ENCODE data around the gene EFNA1.

DNA sequence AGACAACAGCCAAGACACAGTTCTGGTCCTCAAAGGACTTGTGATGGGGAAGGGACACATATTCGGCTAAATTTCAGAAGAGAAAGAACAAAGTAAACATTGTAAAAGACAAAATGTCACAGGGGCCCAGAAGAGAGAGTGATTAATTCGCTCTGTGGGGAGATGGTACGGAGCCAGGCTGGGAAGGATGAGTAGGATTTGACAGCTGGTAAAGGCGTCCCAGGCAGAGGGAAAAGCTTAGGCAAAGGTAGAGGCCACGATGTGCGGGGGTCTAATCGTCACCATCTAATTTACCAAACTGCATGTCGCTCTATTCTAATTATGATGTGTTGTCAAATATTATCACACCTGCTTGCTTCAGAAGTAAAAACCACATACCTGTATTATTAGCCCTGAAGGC, 17.3 kb upstream of the EFNA1 start:
- TF ChIP-seq, protein P1, sequence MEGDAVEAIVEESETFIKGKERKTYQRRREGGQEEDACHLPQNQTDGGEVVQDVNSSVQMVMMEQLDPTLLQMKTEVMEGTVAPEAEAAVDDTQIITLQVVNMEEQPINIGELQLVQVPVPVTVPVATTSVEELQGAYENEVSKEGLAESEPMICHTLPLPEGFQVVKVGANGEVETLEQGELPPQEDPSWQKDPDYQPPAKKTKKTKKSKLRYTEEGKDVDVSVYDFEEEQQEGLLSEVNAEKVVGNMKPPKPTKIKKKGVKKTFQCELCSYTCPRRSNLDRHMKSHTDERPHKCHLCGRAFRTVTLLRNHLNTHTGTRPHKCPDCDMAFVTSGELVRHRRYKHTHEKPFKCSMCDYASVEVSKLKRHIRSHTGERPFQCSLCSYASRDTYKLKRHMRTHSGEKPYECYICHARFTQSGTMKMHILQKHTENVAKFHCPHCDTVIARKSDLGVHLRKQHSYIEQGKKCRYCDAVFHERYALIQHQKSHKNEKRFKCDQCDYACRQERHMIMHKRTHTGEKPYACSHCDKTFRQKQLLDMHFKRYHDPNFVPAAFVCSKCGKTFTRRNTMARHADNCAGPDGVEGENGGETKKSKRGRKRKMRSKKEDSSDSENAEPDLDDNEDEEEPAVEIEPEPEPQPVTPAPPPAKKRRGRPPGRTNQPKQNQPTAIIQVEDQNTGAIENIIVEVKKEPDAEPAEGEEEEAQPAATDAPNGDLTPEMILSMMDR (IDR thresholded peaks at IDR 0.05): no peak
- TF ChIP-seq POLR2A (IDR thresholded peaks at IDR 0.05): no peak
